Neuron (in vitro differentiated cells): ENCODE measurements around the gene GPR15LG.
"Not testable (repeated sequence)": the region's sequence is repeated elsewhere in the genome, so short reads cannot be mapped to it uniquely, and the experiment has no call there.

Source experiments
- H2AFZ ChIP-seq: one replicate; pipeline ENCODE4 v1.6.1; 2013; ENCODE audit warnings: low read depth, mild to moderate bottlenecking, inconsistent platforms, low read length, moderate library complexity
- H3K27me3 ChIP-seq: one replicate; pipeline ENCODE4 v1.6.1; 2013; ENCODE audit warnings: low read length; ENCODE audit not compliant: insufficient read depth
- H3K36me3 ChIP-seq: one replicate; pipeline ENCODE4 v1.6.1; 2013; ENCODE audit warnings: low read length; ENCODE audit not compliant: insufficient read depth
- H3K4me1 ChIP-seq: one replicate; pipeline ENCODE4 v1.6.1; 2013; ENCODE audit warnings: low read length; ENCODE audit not compliant: insufficient read depth
- H3K4me3 ChIP-seq: 2 replicates; pipeline ENCODE4 v1.5.1; 2013; ENCODE audit warnings: mild to moderate bottlenecking, low read length, moderate library complexity
- H3K9me3 ChIP-seq: one replicate; pipeline ENCODE4 v1.6.1; 2013; ENCODE audit warnings: low read length

GPR15LG gene

GRCh38 chr10:84173501-84173929 is at the start of gene GPR15LG:
Gene GPR15LG, plus strand, starts transcription at chr10:84173801. Its CDS starts 51 bp downstream, at chr10:84173852.
- no peaks in the 10 kb centered on the region for H3K36me3 ChIP-seq
- H3K27me3 ChIP-seq, result no peaks in the 10 kb centered on the region
- H3K4me1 ChIP-seq, result peaks cover 5% of the 10 kb centered on the region
- H2AFZ ChIP-seq, result no peak within 1 kb of the TSS
- H3K9me3 ChIP-seq, result no peaks in the 10 kb centered on the region
- H3K4me3 ChIP-seq, result no peak within 1 kb of the TSS

- H3K36me3 ChIP-seq, H3K27me3 ChIP-seq, H2AFZ ChIP-seq, H3K4me1 ChIP-seq, H3K4me3 ChIP-seq, H3K9me3 ChIP-seq: not testable (repeated sequence)
These were observed 47.5 kb upstream of the GPR15LG start for GRCh38 chr10:84125910-84126784.

GRCh38 chr10:84126785-84127167 is 46.8 kb upstream of the GPR15LG start:
- Histone ChIP-seq H3K4me3 (no peak overlapping the region), H3K4me1 (no peaks in the 10 kb centered on the region), H3K27me3 (no peaks in the 10 kb centered on the region), H3K9me3 (no peaks in the 10 kb centered on the region), H3K36me3 (no peaks in the 10 kb centered on the region), H2AFZ (no peak overlapping the region)

GRCh38 chr10:84135836-84136235 is 37.8 kb upstream of the GPR15LG start:
- peaks cover 13% of the 10 kb centered on the region for H3K4me1 ChIP-seq
- no peaks in the 10 kb centered on the region for H3K36me3 ChIP-seq
- no peak overlapping the region for H3K4me3 ChIP-seq
- H3K27me3 ChIP-seq, result peaks cover 8% of the 10 kb centered on the region
- H3K9me3 ChIP-seq, result no peaks in the 10 kb centered on the region
- H2AFZ ChIP-seq, result no peak overlapping the region

DNA sequence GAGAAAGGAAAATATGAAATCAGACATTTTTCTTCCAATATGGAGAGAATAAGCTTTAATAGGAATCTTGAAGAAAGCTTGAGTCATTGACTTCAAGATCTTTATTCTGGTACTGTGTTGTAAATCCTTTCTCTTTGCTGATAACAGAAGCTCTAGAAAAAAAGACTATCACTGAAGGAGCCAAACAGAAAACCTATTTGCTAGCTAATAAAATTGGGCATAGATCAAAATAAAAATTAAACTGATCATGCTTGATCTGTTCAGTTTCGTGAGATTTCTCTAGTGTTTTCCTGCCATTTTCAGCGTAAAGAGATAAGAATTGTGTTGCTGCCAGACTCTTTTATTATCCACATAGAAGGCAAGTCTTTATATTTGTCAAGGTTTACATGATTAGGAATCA is 35.8 kb upstream of the GPR15LG start:
- no peak overlapping the region for H3K4me3 ChIP-seq
- H2AFZ ChIP-seq, result peak overlapping the region; percentile 99
- H3K36me3 ChIP-seq, result peaks cover 13% of the 10 kb centered on the region
- no peaks in the 10 kb centered on the region for H3K9me3 ChIP-seq
- peaks cover 8% of the 10 kb centered on the region for H3K27me3 ChIP-seq
- peaks cover 18% of the 10 kb centered on the region for H3K4me1 ChIP-seq

DNA sequence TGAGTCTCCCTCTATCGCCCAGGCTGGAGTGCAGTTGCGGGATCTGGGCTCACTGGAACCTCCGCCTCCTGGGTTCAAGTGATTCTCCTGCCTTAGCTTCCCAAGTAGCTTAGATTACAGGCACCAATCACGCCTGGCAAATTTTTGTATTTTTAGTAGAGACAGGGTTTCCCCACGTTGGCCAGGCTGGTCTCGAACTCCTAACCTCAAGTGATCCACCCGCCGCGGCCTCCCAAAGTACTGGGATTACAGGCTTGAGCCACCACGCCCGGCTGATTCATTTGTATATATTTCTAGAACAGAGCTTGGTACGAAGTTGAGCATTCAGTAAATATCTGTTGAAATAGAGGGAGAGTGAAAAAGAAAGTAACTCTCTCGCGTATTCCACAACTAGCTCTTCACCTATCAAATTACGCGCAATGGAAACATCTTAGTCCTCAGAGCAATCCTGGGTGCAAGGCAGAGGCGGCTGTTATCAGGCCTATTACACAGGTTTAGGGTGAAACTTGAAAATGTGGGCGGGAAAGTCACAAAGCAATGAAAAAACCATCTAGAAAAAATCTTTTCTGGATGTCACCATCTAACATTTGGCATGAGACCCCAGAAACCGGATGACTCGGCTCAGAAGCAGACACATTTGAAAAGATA is 35.0 kb upstream of the GPR15LG start:
- peak overlapping the region; percentile 99 for H2AFZ ChIP-seq
- H3K4me1 ChIP-seq, result peaks cover 18% of the 10 kb centered on the region
- H3K9me3 ChIP-seq, result no peaks in the 10 kb centered on the region
- H3K27me3 ChIP-seq, result peaks cover 8% of the 10 kb centered on the region
- H3K4me3 ChIP-seq, result peak overlapping the region; percentile 91
- peaks cover 21% of the 10 kb centered on the region for H3K36me3 ChIP-seq

DNA sequence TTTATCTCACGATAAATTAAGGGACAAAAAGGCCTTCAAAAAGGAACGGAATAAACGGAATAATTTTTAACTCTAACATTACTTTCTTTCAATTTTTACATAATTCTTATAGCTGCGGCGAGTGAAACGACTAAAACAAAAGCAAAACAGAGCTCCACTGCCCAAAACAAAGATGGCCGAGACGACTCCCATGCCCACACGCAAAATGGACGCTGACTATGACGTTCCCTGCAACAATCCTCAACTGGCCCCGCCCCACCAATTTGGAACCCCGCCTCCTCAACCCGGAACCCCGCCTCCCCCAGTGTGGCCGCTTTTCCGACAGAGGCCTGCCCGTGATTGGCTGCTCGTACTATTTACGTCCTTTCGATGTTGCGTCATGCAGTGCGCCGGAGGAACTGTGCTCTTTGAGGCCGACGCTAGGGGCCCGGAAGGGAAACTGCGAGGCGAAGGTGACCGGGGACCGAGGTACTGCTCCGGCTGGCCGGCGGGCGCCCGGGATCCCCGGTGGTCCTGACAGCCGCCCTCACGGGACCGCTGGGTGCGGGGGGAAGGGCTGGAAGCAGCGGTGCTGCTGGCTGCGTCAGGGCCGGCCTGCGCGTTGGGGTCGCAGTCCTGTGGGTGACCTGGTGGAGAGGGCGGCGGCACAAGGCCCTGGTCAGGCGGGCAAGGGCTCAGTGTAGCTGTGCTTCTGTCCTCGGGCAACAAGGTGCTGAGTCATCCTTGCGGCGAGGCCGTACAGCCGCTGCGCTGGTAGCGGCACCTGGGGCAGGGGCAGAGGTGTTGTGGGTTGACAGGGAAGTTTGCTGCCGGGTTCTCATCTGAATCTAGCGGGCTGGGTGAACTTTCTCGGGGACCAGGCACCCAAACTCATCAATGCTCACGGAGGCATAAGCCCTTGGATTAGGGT is 34.2 kb upstream of the GPR15LG start, which contains the start of gene GHITM:
Gene GHITM, plus strand, starts transcription at position 384 of the 910 bp plus-strand sequence. CDS start 1,992 bp downstream, outside the sequence.
- H3K4me1 ChIP-seq, result peaks cover 18% of the 10 kb centered on the region

GRCh38 chr10:84140036-84140379 is 33.6 kb upstream of the GPR15LG start:
- peaks cover 18% of the 10 kb centered on the region for H3K4me1 ChIP-seq
- peaks cover 34% of the 10 kb centered on the region for H3K36me3 ChIP-seq
- H3K27me3 ChIP-seq, result no peaks in the 10 kb centered on the region
- peak overlapping the region; percentile 91 for H3K4me3 ChIP-seq
- no peaks in the 10 kb centered on the region for H3K9me3 ChIP-seq
- H2AFZ ChIP-seq, result peak overlapping the region; percentile 58

More for the DNA sequence above, 34.2 kb upstream of the GPR15LG start, which contains the start of gene GHITM:
- peak within 1 kb of the TSS; percentile 91 for H3K4me3 ChIP-seq
- peaks cover 28% of the 10 kb centered on the region for H3K36me3 ChIP-seq
- H2AFZ ChIP-seq, result peak within 1 kb of the TSS; percentile 99
- H3K27me3 ChIP-seq, result peaks cover 2% of the 10 kb centered on the region
- H3K9me3 ChIP-seq, result no peaks in the 10 kb centered on the region

GRCh38 chr10:84147347-84147746 is 26.3 kb upstream of the GPR15LG start:
- Histone ChIP-seq H3K9me3 (no peaks in the 10 kb centered on the region), H2AFZ (no peak overlapping the region), H3K36me3 (peaks cover 86% of the 10 kb centered on the region), H3K4me1 (no peaks in the 10 kb centered on the region), H3K4me3 (no peak overlapping the region), H3K27me3 (no peaks in the 10 kb centered on the region)

DNA sequence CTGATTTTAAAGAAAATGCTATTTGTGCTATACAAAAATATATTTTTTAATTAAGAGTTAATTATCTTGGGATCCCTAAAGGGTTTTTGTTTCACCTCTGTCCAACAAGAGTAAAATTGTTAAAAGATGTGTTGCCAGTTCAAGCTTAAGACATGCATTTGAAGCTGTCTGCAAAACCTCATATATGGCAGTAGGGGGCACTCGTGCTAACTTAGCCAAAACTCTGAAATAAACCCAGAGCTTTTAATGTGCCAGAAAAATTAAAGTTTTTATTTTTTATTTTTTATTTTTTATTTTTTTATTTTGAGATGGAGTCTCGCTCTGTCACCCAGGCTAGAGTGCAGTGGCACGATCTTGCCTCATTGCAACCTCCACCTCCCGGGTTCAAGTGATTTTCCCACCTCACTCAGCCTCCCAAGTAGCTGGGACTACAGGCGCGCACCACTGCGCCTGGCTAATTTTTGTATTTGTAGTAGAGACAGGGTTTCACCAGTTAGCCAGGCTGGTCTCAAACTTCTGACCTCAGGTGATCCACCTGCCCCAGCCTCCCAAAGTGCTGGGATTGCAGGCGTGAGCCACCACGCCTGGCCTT is 25.5 kb upstream of the GPR15LG start:
- not testable (repeated sequence) for H3K4me3 ChIP-seq, H3K4me1 ChIP-seq, H3K9me3 ChIP-seq, H2AFZ ChIP-seq, H3K27me3 ChIP-seq
- H3K36me3 ChIP-seq, result peaks cover 86% of the 10 kb centered on the region

GRCh38 chr10:84149854-84150253 is 23.7 kb upstream of the GPR15LG start:
- Histone ChIP-seq H3K4me1 (no peaks in the 10 kb centered on the region), H3K27me3 (no peaks in the 10 kb centered on the region), H3K36me3 (peaks cover 83% of the 10 kb centered on the region), H2AFZ (no peak overlapping the region), H3K4me3 (no peak overlapping the region), H3K9me3 (no peaks in the 10 kb centered on the region)

DNA sequence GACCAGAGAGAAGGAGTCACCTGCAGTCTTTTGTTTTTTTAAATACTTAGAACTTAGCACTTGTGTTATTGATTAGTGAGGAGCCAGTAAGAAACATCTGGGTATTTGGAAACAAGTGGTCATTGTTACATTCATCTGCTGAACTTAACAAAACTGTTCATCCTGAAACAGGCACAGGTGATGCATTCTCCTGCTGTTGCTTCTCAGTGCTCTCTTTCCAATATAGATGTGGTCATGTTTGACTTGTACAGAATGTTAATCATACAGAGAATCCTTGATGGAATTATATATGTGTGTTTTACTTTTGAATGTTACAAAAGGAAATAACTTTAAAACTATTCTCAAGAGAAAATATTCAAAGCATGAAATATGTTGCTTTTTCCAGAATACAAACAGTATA is 20.8 kb upstream of the GPR15LG start:
- H3K36me3 ChIP-seq, result peaks cover 63% of the 10 kb centered on the region

More for the DNA sequence above, 20.8 kb upstream of the GPR15LG start:
- no peaks in the 10 kb centered on the region for H3K4me1 ChIP-seq
- no peak overlapping the region for H2AFZ ChIP-seq
- H3K9me3 ChIP-seq, result no peaks in the 10 kb centered on the region
- no peak overlapping the region for H3K4me3 ChIP-seq
- H3K27me3 ChIP-seq, result no peaks in the 10 kb centered on the region
